GM19043 (cell line): ENCODE data around the gene HACD3.
"Not testable (repeated sequence)": the region's sequence is repeated elsewhere in the genome, so short reads cannot be mapped to it uniquely, and the experiment has no call there.

Experiments
- ATAC-seq: cut with Tn5 transposase; IDR thresholded peaks from one replicate; pipeline ENCODE4 v1.9.1; 2021; ENCODE audit warnings: low read depth; ENCODE audit not compliant: unreplicated experiment

HACD3 gene

GRCh38 chr15:65547841-65548240 is 17.6 kb downstream of the HACD3 start:
- no peak for ATAC-seq

- not testable (repeated sequence) for ATAC-seq
Observed at GRCh38 chr15:65549288-65549687, 19.0 kb downstream of the HACD3 start.

GRCh38 chr15:65550681-65551098 is 20.4 kb downstream of the HACD3 start:
- no peak for ATAC-seq

GRCh38 chr15:65551183-65551582 is 20.9 kb downstream of the HACD3 start:
- no peak for ATAC-seq

GRCh38 chr15:65552851-65553250 is 22.6 kb downstream of the HACD3 start:
- ATAC-seq, result not testable (repeated sequence)

GRCh38 chr15:65553691-65554090 is 23.4 kb downstream of the HACD3 start:
- ATAC-seq, result no peak

- ATAC-seq, result no peak
Observed at GRCh38 chr15:65556622-65557021, 26.4 kb downstream of the HACD3 start.

GRCh38 chr15:65558336-65558735 is 28.1 kb downstream of the HACD3 start:
- no peak for ATAC-seq

GRCh38 chr15:65558997-65559760 is 28.9 kb downstream of the HACD3 start:
- ATAC-seq, result no peak

GRCh38 chr15:65559941-65560340 is 29.7 kb downstream of the HACD3 start:
- no peak for ATAC-seq

GRCh38 chr15:65561934-65562333 is 31.7 kb downstream of the HACD3 start:
- no peak for ATAC-seq

GRCh38 chr15:65569728-65570127 is 39.5 kb downstream of the HACD3 start:
- no peak for ATAC-seq

GRCh38 chr15:65571971-65572370 is 41.7 kb downstream of the HACD3 start:
- no peak for ATAC-seq

- ATAC-seq, result no peak
Observed at GRCh38 chr15:65576664-65577063, 46.4 kb downstream of the HACD3 start.

- no peak for ATAC-seq
Observed at GRCh38 chr15:65577129-65577996, 47.1 kb downstream of the HACD3 start.

- no peak for ATAC-seq
Observed at GRCh38 chr15:65578904-65579728, 48.9 kb downstream of the HACD3 start.

GRCh38 chr15:65579762-65580161 is 49.5 kb downstream of the HACD3 start:
- ATAC-seq, result no peak

GRCh38 chr15:65580287-65580686 is 50.0 kb downstream of the HACD3 start:
- ATAC-seq, result no peak

GRCh38 chr15:65583701-65584100 is 53.4 kb downstream of the HACD3 start:
- ATAC-seq, result no peak

- ATAC-seq, result no peak
Observed at GRCh38 chr15:65584241-65584640, 54.0 kb downstream of the HACD3 start.

- ATAC-seq, result no peak
Observed at GRCh38 chr15:65587094-65587493, 56.8 kb downstream of the HACD3 start.
